Smooth muscle cell (in vitro differentiated cells): ENCODE measurements around the gene SIVA1. TPM values are rescaled to one million over a fixed set of nuclear protein-coding genes. Genes with fewer than 3 reads are reported as not detected.

Experiments used
- DNase-seq: peaks from one replicate; lab custom pipeline; 2025; ENCODE audit not compliant: unreplicated experiment; lab: John Stamatoyannopoulos, UW
- H2AFZ ChIP-seq: fragments of 200-600 bp; sonication (generic); 2 replicates; pipeline ENCODE4 v1.6.0; 2016; ENCODE audit warnings: antibody characterized with exemption, low read depth, mild to moderate bottlenecking
- H3F3A ChIP-seq: fragments of 200-600 bp; sonication (generic); 2 replicates; pipeline ENCODE4 v1.6.0; 2017; ENCODE audit warnings: antibody characterized with exemption, low read depth
- H3K27ac ChIP-seq: fragments of 200-600 bp; sonication (generic); 2 replicates; pipeline ENCODE4 v1.5.1; 2016; ENCODE audit warnings: low read depth, mild to moderate bottlenecking
- H3K27me3 ChIP-seq: fragments of 200-600 bp; sonication (generic); 2 replicates; pipeline ENCODE4 v1.6.1; 2016; ENCODE audit warnings: low read depth, mild to moderate bottlenecking
- H3K36me3 ChIP-seq: fragments of 200-600 bp; sonication (generic); 2 replicates; pipeline ENCODE4 v1.5.1; 2016; ENCODE audit warnings: low read depth
- H3K4me1 ChIP-seq: fragments of 200-600 bp; sonication (generic); 2 replicates; pipeline ENCODE4 v1.5.1; 2016; ENCODE audit warnings: low read depth
- H3K4me2 ChIP-seq: fragments of 200-600 bp; sonication (generic); 2 replicates; pipeline ENCODE4 v1.6.0; 2016; ENCODE audit warnings: mild to moderate bottlenecking
- H3K4me3 ChIP-seq: fragments of 200-600 bp; sonication (generic); 2 replicates; pipeline ENCODE4 v1.5.1; 2016; ENCODE audit warnings: mild to moderate bottlenecking
- H3K79me2 ChIP-seq: fragments of 200-600 bp; sonication (generic); 2 replicates; pipeline ENCODE4 v1.6.0; 2016; ENCODE audit warnings: low read depth, mild to moderate bottlenecking
- H3K9ac ChIP-seq: fragments of 200-600 bp; sonication (generic); 2 replicates; pipeline ENCODE4 v1.6.0; 2016; ENCODE audit warnings: low read depth
- H3K9me3 ChIP-seq: fragments of 200-600 bp; sonication (generic); replicated peaks from 2 replicates; pipeline ENCODE4 v1.5.1; 2016; ENCODE audit warnings: low read depth
- H4K20me1 ChIP-seq: fragments of 200-600 bp; sonication (generic); 2 replicates; pipeline ENCODE4 v1.6.0; 2016; ENCODE audit warnings: low read depth
- WGBS: methylation state at CpG from one replicate; pipeline ENCODE4 v1.1.7; 2016; ENCODE audit warnings: low lambda C conversion rate; 5-methylcytosine and 5-hydroxymethylcytosine counted together
- polyA plus RNA-seq: library from polyadenylated mRNA; unstranded; fragments of >200 nt; fragmentation: Nextera tagmentation; extraction: Ambion mirVana; gene quantifications from 2 replicates; pipeline ENCODE4 v1.2.1, GENCODE V29; 2016
- total RNA-seq: library from RNA; depleted of rRNA; stranded (reverse); fragments of >200 nt; gene quantifications from 2 replicates; pipeline ENCODE4 v1.2.3, GENCODE V29; 2014
- TF ChIP-seq, protein P1 (sequence below): fragments of 200-600 bp; sonication (generic); IDR thresholded peaks from 2 replicates; pipeline ENCODE4 v1.5.1; 2017; ENCODE audit warnings: borderline replicate concordance, mild to moderate bottlenecking, antibody characterized with exemption; ENCODE audit not compliant: insufficient read depth, poor library complexity, severe bottlenecking

Gene SIVA1
- total and polyA plus RNA-seq, 2 experiments from 2014 or later, result 78.5 to 118 TPM

DNA sequence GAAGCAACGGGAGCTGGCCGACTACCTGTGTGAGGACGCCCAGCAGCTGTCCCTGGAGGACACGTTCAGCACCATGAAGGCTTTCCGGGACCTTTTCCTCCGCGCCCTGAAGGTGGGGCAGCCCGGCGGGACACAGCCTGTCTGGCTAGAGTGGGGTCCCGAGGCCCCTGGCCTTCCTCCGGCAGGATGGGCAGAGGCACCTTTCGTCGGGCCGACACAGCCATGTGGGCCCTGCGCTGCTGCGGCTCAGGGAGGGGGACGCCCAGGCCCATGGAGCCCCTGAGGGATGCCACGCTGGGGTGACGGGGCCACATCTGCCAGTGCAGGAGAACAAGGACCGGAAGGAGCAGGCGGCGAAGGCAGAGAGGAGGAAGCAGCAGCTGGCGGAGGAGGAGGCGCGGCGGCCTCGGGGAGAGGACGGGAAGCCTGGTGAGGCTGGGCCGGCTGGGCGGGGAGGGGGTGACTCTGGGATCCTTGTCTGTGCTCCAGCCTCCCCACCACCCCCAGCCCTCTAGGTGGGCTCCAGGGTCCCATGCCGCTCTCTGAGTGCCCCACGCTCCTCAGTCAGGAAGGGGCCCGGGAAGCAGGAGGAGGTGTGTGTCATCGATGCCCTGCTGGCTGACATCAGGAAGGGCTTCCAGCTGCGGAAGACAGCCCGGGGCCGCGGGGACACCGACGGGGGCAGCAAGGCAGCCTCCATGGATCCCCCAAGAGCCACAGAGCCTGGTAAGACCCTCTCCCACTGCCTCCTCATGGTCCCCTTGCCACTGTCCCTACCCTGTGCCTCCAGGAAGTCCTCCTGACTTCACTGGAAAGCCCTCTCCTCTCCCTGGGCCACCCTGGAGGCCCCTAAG is 39.8 kb upstream of the SIVA1 start:
- Histone ChIP-seq H3K4me2 (no peak overlapping the region), H3K79me2 (no peaks in the 10 kb centered on the region), H3K27ac (no peak overlapping the region), H3K4me1 (no peaks in the 10 kb centered on the region), H3K9me3 (no peaks in the 10 kb centered on the region), H4K20me1 (no peaks in the 10 kb centered on the region), H2AFZ (no peak overlapping the region), H3K27me3 (no peaks in the 10 kb centered on the region), H3F3A (no peaks in the 10 kb centered on the region), H3K36me3 (no peaks in the 10 kb centered on the region), H3K9ac (no peak overlapping the region), H3K4me3 (no peak overlapping the region)
- 97% methylated on average over 24 of the region's 40 CpGs for WGBS
- no peak for DNase-seq
- TF ChIP-seq, protein P1, sequence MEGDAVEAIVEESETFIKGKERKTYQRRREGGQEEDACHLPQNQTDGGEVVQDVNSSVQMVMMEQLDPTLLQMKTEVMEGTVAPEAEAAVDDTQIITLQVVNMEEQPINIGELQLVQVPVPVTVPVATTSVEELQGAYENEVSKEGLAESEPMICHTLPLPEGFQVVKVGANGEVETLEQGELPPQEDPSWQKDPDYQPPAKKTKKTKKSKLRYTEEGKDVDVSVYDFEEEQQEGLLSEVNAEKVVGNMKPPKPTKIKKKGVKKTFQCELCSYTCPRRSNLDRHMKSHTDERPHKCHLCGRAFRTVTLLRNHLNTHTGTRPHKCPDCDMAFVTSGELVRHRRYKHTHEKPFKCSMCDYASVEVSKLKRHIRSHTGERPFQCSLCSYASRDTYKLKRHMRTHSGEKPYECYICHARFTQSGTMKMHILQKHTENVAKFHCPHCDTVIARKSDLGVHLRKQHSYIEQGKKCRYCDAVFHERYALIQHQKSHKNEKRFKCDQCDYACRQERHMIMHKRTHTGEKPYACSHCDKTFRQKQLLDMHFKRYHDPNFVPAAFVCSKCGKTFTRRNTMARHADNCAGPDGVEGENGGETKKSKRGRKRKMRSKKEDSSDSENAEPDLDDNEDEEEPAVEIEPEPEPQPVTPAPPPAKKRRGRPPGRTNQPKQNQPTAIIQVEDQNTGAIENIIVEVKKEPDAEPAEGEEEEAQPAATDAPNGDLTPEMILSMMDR, result no peak

DNA sequence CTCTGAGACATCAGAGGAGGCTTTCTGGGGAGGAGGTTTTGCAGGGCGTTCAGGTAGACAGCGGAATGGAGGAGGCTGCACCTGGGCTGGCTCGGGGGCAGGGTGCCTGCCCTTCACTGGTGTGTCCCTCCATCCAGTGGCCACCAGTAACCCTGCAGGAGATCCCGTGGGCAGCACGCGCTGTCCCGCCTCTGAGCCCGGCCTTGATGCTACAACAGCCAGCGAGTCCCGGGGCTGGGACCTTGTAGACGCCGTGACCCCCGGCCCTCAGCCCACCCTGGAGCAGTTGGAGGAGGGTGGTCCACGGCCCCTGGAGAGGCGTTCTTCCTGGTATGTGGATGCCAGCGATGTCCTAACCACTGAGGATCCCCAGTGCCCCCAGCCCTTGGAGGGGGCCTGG is 38.9 kb upstream of the SIVA1 start:
- no peaks in the 10 kb centered on the region for H3K4me1 ChIP-seq
- no peaks in the 10 kb centered on the region for H3K9me3 ChIP-seq
- no peaks in the 10 kb centered on the region for H4K20me1 ChIP-seq
- no peak overlapping the region for H3K27ac ChIP-seq
- no peaks in the 10 kb centered on the region for H3K36me3 ChIP-seq
- H3F3A ChIP-seq, result no peaks in the 10 kb centered on the region
- TF ChIP-seq, protein P1, result no peak
- no peak for DNase-seq
- no peaks in the 10 kb centered on the region for H3K79me2 ChIP-seq
- H3K27me3 ChIP-seq, result no peaks in the 10 kb centered on the region
- no peak overlapping the region for H2AFZ ChIP-seq
- WGBS, result 95% methylated on average over 12 of the region's 16 CpGs
- H3K4me3 ChIP-seq, result no peak overlapping the region
- no peak overlapping the region for H3K4me2 ChIP-seq
- H3K9ac ChIP-seq, result no peak overlapping the region

GRCh38 chr14:104714681-104715080 is 38.3 kb upstream of the SIVA1 start:
- no peaks in the 10 kb centered on the region for H3K4me1 ChIP-seq

More at GRCh38 chr14:104714681-104715080, 38.3 kb upstream of the SIVA1 start:
- H3K9ac ChIP-seq, result no peak overlapping the region
- H3K27ac ChIP-seq, result no peak overlapping the region
- H3F3A ChIP-seq, result no peaks in the 10 kb centered on the region
- no peaks in the 10 kb centered on the region for H3K9me3 ChIP-seq
- no peaks in the 10 kb centered on the region for H4K20me1 ChIP-seq
- H3K27me3 ChIP-seq, result no peaks in the 10 kb centered on the region
- WGBS, result 96% methylated on average over 26 of the region's 31 CpGs
- no peak overlapping the region for H3K4me2 ChIP-seq
- no peak overlapping the region for H3K4me3 ChIP-seq
- H3K79me2 ChIP-seq, result no peaks in the 10 kb centered on the region
- no peak for DNase-seq
- no peak overlapping the region for H2AFZ ChIP-seq
- H3K36me3 ChIP-seq, result no peaks in the 10 kb centered on the region
- TF ChIP-seq, protein P1, result no peak
